K562 (cell line): ENCODE data around the gene IL17RC. TPM values are rescaled to one million over a fixed set of nuclear protein-coding genes. Genes with fewer than 3 reads are reported as not detected.
A peak's percentile ranks its signal among the peaks of the same experiment; 100 is the strongest.

ENCODE experiments used
- C11orf30 ChIP-seq: fragments of 450-650 bp; IDR thresholded peaks from 2 replicates; pipeline ENCODE4 v1.6.1; 2016; ENCODE audit warnings: low read depth, mild to moderate bottlenecking
- GABPB1 ChIP-seq: sonication (generic); formaldehyde crosslinking; IDR thresholded peaks from 2 replicates; pipeline ENCODE4 v1.8.0; 2022; ENCODE audit warnings: mild to moderate bottlenecking, missing genetic modification reagents
- HMBOX1 ChIP-seq: sonication (generic); IDR thresholded peaks from 2 replicates; pipeline ENCODE4 v1.6.1; 2016
- HOMEZ ChIP-seq: fragments of 250-450 bp; sonication (Bioruptor Pico); IDR thresholded peaks from 2 replicates; pipeline ENCODE4 v1.4.0; 2020; ENCODE audit warnings: mild to moderate bottlenecking, moderate library complexity
- HSF4 ChIP-seq: fragments of 250-450 bp; sonication (Bioruptor Pico); IDR thresholded peaks from 2 replicates; pipeline ENCODE4 v2.1.2; 2022; ENCODE audit warnings: mild to moderate bottlenecking, moderate library complexity, borderline replicate concordance
- PATZ1 ChIP-seq: fragments of 250-450 bp; sonication (Bioruptor Pico); IDR thresholded peaks from 2 replicates; pipeline ENCODE4 v1.5.0; 2020; ENCODE audit warnings: mild to moderate bottlenecking, borderline replicate concordance
- RCOR1 ChIP-seq, 2 experiments: IDR thresholded peaks; 2 replicates each; pipeline ENCODE4 v1.6.1; 2012; ENCODE audit warnings: low read depth in 2 of 2, low read length in 2 of 2, borderline replicate concordance in 1 of 2, improper control_type of control experiment in 1 of 2
- REST ChIP-seq, 2 experiments: fragments of 450-650 bp; formaldehyde crosslinking in 1 of 2; IDR thresholded peaks; 2 replicates each; pipeline versions ENCODE4 v1.4.0 to v1.6.1; 2014 to 2020; ENCODE audit warnings: mild to moderate bottlenecking in 2 of 2, borderline replicate concordance in 1 of 2, low read depth in 1 of 2
- ZFP30 ChIP-seq: fragments of 250-450 bp; sonication (Bioruptor Pico); IDR thresholded peaks from 2 replicates; pipeline ENCODE4 v1.8.0; 2022; ENCODE audit warnings: moderate library complexity, mild to moderate bottlenecking, inconsistent platforms, borderline replicate concordance
- ZNF408 ChIP-seq: fragments of 250-450 bp; sonication (Bioruptor Pico); IDR thresholded peaks from 2 replicates; pipeline ENCODE4 v1.4.0; 2020; ENCODE audit warnings: low read depth, mild to moderate bottlenecking, moderate library complexity
- polyA plus RNA-seq, 8 experiments: library from polyadenylated mRNA; depleted of rRNA in 4 of 8; stranded (reverse) in 5 of 8; unstranded in 3 of 8; fragments of >200 nt; fragmentation: Nextera tagmentation in 2 of 8; fragmentation: Illumina TruSeq in 1 of 8; extraction: Ambion mirVana in 2 of 8; extraction: Trizol in 1 of 8; gene quantifications; 2 replicates each; pipeline versions ENCODE4 v1.2.1 to v1.2.3, GENCODE V29; 2011 to 2014; ENCODE audit warnings: inconsistent platforms in 1 of 8, missing spikeins in 1 of 8
- total RNA-seq, 7 experiments: library from RNA; depleted of rRNA in 6 of 7; stranded (reverse); fragments of >200 nt in 6 of 7; fragmentation: Illumina TruSeq in 2 of 7; extraction: Trizol in 2 of 7; gene quantifications; 2 replicates each; pipeline versions ENCODE4 v1.2.1 to v1.2.3, GENCODE V29; 2011 to 2021; ENCODE audit warnings: low replicate concordance in 1 of 7

IL17RC gene
- total and polyA plus RNA-seq, 9 of the 15 experiments (the other 6 are each of a cell fraction or from before 2014, with no cell fraction given): 0.15 to 11.4 (median 7.1) TPM; not detected in 1

GRCh38 chr3:9951962-9952805 lies 35.3 kb downstream of the IL17RC start, which contains the start of gene PRRT3 (continued):
- TF ChIP-seq REST (IDR thresholded peaks at IDR 0.05; ENCODE audit: borderline replicate concordance) (peak; percentile 88), REST (CRISPR knock-in tag; IDR thresholded peaks at IDR 0.05; ENCODE audit: low read depth) (no peak), ZNF408 (no peak), ZFP30 (no peak), HMBOX1 (no peak), PATZ1 (no peak), RCOR1 (IDR thresholded peaks at IDR 0.05; ENCODE audit: borderline replicate concordance in 1 of 2, low read depth in 2 of 2, low read length in 2 of 2) (peak in 1 of 2 experiments; percentile 87; a peak in 2 of 4 replicates), C11orf30 (no peak), HSF4 (CRISPR knock-in tag) (no peak), HOMEZ (no peak), GABPB1 (CRISPR knock-in tag) (peak; percentile 58; the same call in 1 of the 2 replicates)
